ENCODE measurements around the gene LGALS8. TPM values are rescaled to one million over a fixed set of nuclear protein-coding genes. Genes with fewer than 3 reads are reported as not detected.
A peak's percentile ranks its signal among the peaks of the same experiment; 100 is the strongest.

Gene LGALS8
- total RNA-seq, 1 donor from 2014 or later: 45.8 TPM

DNA sequence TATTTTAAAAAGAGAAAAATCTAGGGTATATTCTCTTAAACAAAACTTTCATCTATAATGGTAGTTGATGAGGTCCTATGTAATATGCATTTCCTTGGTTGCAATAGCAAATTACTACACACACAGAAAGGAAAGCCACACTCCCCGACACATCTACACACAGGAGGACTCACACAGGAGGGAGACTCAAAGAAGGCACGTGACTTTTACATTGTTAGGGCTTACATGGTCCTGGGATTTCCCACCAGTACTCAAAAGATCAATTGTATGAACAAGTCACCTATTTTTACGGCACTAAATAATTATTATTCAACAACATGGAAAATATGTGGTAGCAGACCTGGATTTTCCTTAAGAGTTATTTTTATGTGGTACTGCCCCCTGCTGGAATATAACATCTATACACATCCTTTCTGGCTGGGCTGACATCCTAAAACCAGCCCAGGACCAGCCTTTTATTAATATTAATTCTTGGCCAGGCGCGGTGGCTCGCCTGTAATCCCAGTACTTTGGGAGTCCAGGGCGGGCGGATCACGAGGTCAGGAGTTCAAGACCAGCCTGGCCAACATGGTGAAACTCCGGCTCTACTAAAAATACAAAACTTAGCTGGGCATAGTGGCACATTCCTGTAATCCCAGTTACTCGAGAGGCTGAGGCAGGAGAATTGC is 33.9 kb upstream of the LGALS8 start:
- TF ChIP-seq, protein P1, sequence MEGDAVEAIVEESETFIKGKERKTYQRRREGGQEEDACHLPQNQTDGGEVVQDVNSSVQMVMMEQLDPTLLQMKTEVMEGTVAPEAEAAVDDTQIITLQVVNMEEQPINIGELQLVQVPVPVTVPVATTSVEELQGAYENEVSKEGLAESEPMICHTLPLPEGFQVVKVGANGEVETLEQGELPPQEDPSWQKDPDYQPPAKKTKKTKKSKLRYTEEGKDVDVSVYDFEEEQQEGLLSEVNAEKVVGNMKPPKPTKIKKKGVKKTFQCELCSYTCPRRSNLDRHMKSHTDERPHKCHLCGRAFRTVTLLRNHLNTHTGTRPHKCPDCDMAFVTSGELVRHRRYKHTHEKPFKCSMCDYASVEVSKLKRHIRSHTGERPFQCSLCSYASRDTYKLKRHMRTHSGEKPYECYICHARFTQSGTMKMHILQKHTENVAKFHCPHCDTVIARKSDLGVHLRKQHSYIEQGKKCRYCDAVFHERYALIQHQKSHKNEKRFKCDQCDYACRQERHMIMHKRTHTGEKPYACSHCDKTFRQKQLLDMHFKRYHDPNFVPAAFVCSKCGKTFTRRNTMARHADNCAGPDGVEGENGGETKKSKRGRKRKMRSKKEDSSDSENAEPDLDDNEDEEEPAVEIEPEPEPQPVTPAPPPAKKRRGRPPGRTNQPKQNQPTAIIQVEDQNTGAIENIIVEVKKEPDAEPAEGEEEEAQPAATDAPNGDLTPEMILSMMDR (IDR thresholded peaks at IDR 0.05): peak; percentile 18 to 55 (median 45)

DNA sequence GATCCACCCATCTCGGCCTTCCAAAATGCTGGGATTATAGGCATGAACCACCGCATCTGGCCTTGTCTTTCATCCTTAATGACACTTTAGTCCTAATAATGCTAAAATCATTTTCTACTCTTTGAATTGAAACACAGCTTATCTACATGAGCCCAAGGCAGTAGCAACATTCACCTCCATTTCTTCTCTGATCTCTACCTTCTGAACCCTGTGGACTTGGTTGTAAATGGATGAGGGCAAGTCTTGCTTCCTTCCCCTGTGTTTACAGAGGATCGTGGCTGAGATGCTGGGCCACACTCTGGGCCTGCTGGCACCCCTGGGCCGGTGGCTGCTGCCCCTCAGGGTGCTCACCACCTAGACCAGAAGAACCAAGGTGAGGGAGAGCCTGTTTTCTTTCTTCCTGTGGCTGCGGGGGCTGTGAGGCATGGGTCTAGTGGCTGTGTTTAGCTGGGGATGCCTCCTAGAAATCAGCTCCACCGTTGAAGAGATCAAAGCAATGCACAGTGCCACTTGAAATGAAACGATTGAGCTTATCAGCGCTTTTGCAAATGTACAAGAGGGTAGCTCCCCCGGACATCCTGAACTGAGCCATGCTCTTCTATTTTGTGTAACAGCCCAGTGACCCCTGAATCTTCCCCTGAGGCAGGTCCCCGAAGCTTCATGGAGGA is 32.2 kb upstream of the LGALS8 start:
- Histone ChIP-seq H3K27ac (no peak overlapping the region), H3K4me1 (no peaks in the 10 kb centered on the region), H3K4me3 (no peak overlapping the region), H3K36me3 (no peaks in the 10 kb centered on the region), H3K27me3 (no peaks in the 10 kb centered on the region), H3K9me3 (no peaks in the 10 kb centered on the region)
- no peak for DNase-seq (ENCODE audit: low spot score in 2 of 2)
- TF ChIP-seq, protein P1 (IDR thresholded peaks at IDR 0.05): no peak
- intact Hi-C loops (cut with DNase I): loop anchor here (2.0 kb wide), 1 partner anchor 387 kb away; no protein-coding TSS in a partner anchor

More for the DNA sequence above, 33.9 kb upstream of the LGALS8 start:
- H3K27ac ChIP-seq: no peak overlapping the region
- no peaks in the 10 kb centered on the region for H3K36me3 ChIP-seq
- no peaks in the 10 kb centered on the region for H3K9me3 ChIP-seq
- no peaks in the 10 kb centered on the region for H3K27me3 ChIP-seq
- intact Hi-C loops (cut with DNase I): loop anchor here (2.0 kb wide), 1 partner anchor 385 kb away; no protein-coding TSS in a partner anchor
- no peak for DNase-seq (ENCODE audit: low spot score in 2 of 2)
- H3K4me1 ChIP-seq: no peaks in the 10 kb centered on the region
- no peak overlapping the region for H3K4me3 ChIP-seq

DNA sequence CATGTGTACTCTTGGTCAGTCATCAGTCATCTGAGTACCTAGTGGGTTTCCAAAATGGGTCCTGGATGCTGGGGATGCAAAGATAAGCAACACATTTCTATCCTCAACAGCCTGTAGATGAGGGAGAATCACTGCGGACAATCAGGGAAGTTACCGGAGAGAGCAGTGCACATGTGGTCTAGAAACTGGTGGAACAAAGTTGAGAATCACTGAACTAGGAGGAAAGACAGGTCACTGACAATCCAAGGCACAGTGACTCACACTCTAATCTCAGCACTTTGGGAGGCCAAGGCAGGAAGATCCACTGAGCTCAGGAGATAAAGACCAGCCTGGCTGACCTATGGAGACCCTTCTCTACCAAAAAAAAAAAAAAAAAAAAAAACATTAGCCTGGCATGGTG is 31.4 kb upstream of the LGALS8 start:
- no peak for DNase-seq (ENCODE audit: low spot score in 2 of 2)
- TF ChIP-seq, protein P1 (IDR thresholded peaks at IDR 0.05): no peak
- no peaks in the 10 kb centered on the region for H3K27me3 ChIP-seq
- no peak overlapping the region for H3K27ac ChIP-seq
- no peak overlapping the region for H3K4me3 ChIP-seq
- H3K9me3 ChIP-seq: no peaks in the 10 kb centered on the region
- no peaks in the 10 kb centered on the region for H3K36me3 ChIP-seq
- intact Hi-C loops (cut with DNase I): no loop called here
- H3K4me1 ChIP-seq: no peaks in the 10 kb centered on the region

DNA sequence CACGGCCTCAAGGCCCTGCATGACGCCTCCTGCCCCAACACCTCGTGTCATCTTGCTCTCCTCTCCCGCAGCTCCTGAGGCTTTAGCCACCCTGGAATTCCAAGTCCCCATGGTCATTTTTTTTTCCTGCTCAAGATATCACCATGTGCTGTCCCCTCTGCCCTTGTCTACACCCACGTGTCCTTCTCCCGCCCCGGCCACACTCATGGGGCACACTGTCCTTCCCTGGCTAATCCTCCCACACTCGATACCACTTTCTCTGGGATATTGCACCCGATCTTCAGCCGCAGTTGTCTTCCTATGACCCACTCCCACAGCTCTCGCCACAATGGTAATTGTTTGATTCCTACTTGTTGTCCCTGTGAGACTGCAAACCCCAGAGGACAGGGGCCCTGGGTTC is 29.7 kb upstream of the LGALS8 start:
- H3K27ac ChIP-seq: no peak overlapping the region
- TF ChIP-seq, protein P1 (IDR thresholded peaks at IDR 0.05): no peak

DNA sequence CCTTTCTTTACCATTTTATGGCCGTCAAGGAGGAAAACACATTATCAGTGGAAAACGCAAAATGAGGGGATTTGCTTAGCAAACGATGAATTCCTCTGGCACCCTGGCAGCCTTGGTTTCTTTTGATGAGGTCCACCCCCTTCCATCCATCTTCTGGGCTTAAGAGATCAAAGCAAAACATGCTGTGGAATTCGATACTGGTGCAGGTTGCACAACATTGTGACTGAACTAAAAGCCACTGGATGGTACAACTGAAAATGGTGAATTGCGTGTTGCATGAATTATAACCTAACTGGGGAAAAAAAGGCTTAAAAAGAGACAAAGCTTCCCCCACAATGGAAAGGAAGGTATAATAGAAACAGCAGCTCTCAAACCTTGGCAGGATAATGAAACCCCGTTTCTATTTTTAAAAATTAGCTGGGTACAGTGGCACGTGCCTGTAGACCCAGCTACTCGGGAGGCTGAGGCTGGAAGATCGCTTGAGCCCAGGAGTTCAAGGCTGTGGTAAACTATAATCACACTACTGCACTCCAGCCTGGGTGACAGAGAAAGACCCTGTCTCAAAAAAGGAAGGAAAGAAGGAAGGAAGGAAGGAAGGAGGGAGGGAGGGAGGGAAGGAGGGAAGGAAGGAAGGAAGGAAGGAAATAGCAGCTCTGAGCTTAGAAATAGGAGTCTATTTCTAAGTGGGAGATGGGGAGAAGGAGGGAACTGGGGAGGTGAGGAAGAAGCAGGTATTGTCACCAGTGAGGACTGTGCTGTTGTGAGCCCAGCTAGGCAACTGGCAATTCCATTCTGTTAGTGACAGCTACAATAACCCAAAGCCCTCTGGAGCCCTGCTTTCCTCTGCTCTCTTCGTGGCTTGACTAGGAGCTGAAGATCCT is 29.0 kb upstream of the LGALS8 start:
- intact Hi-C loops (cut with DNase I): no loop called here
- H3K27me3 ChIP-seq: no peaks in the 10 kb centered on the region
- no peaks in the 10 kb centered on the region for H3K36me3 ChIP-seq
- no peaks in the 10 kb centered on the region for H3K9me3 ChIP-seq
- H3K27ac ChIP-seq: no peak overlapping the region
- H3K4me3 ChIP-seq: no peak overlapping the region
- TF ChIP-seq, protein P1 (IDR thresholded peaks at IDR 0.05): no peak
- H3K4me1 ChIP-seq: no peaks in the 10 kb centered on the region
- no peak for DNase-seq (ENCODE audit: low spot score in 2 of 2)

More for the DNA sequence above, 29.7 kb upstream of the LGALS8 start:
- intact Hi-C loops (cut with DNase I): no loop called here
- H3K9me3 ChIP-seq: no peaks in the 10 kb centered on the region
- no peaks in the 10 kb centered on the region for H3K4me1 ChIP-seq
- no peak overlapping the region for H3K4me3 ChIP-seq
- H3K36me3 ChIP-seq: no peaks in the 10 kb centered on the region
- H3K27me3 ChIP-seq: no peaks in the 10 kb centered on the region
- DNase-seq (ENCODE audit: low spot score in 2 of 2): no peak
